Measurements from ENCODE around the gene SMG9.
"Not testable (repeated sequence)": the region's sequence is repeated elsewhere in the genome, so short reads cannot be mapped to it uniquely, and the experiment has no call there.

SMG9 gene

DNA sequence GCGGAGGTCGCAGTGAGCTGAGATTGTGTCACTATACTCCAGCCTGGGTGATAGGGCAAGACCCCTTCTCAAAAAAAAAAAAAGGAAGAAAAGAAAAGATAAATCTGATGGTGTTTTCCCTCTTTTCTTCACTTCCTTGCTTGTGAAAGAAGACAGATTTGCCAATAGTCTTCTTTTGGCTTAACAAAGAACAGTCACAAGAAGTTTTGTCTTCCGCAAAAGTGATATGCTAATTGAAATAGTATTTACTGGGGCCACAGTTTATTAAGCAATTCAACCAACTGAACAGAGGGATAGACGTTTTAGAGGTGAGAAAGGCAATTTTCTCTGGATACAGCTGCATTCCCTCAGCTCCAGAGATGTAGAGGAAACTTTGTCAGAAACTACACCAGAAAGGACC, 61.9 kb downstream of the SMG9 start:
- no peak for DNase-seq (ENCODE audit: low read depth in 2 of 2, low spot score in 1 of 2)

DNA sequence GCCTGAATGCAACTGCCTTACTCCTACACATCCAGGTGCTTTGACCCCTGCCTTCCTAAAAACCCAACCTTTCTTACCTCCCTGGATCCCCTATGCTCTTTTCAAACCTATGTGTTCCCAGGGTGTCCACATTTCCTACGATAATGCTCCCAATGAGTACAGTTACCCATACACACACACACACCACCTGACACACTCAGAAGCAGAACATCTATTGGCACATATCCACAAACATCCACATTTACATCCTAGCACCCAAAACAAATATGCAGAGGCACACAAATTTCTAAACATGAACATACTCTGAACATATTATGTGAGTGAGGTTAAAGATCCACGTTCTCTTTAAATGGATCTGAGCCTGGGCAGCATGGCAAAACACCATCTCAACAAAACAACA, 62.4 kb downstream of the SMG9 start:
- no peak for DNase-seq (ENCODE audit: low read depth in 2 of 2, low spot score in 1 of 2)

DNA sequence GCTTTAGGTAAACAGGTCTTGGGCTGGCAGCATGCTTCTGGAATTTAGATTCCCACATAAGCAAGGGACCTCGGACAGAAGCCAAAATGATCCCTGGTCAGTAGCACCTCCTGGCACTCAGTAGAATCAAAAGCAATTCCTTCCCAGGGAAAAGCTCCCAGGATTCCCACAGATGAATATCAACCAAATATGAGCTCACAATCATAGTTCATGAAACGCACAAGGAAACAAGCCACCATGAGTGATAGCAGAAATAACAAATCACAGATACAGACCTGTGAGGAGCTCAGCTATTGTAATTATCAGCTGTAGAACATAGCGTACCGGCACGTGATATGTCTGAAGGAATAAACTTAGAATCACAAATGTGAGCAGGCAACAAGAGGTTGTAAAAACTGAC, 63.0 kb downstream of the SMG9 start:
- DNase-seq (ENCODE audit: low read depth in 2 of 2, low spot score in 1 of 2): no peak

GRCh38 chr19:43690890-43691289, 63.9 kb downstream of the SMG9 start:
- no peak for DNase-seq (ENCODE audit: low read depth in 2 of 2, low spot score in 1 of 2)

DNA sequence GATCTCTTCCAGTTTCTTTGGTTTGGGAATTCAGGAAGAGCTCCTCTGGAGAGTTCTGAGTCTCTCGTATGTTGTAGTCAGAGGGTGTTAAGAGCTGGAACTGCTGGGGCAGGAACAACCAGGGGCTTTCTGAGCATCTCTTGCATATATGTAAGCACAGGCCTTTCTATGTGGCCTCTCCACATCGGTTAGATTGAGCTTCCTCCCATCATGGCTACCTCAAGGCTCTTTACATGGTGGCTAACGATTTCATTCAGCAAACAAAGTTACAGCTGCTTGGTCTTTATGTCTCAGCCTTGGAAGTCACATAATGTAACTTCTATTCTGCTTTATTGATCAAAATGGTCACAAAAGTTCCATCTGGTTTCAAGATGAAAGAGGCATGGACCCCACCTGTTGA, 64.3 kb downstream of the SMG9 start:
- no peak for DNase-seq (ENCODE audit: low read depth in 2 of 2, low spot score in 1 of 2)

DNA sequence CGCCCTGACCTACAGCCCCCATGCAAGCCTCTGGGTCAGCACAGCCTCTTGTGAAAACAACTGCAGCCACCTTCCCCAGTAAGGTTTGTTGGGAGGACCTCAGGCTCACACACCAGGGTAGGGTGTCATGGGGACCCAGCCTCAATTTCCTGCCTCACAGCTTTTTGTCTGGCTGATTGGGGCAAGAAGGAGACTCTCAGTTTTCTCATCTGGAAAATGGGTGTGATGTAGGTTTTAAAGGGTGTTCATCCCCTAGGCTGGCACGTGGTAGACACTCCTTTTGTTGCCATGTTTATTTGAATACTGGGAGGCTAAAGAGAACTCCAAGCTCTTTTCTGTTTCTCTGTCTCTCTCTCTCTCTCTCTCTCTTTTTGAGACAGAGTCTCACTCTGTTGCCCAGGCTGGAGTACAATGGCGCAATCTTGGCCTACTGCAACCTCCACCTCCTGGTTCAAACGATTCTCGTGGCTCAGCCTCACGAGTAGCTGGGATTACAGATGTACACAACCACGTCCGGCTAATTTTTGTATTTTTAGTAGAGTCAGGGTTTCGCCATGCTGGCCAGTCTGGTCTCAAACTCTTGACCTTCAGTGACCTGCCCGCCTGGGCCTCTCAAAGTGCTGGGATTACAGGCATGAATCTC, 66.6 kb downstream of the SMG9 start:
- no peak for DNase-seq (ENCODE audit: low read depth in 2 of 2, low spot score in 1 of 2)

- no peak for DNase-seq (ENCODE audit: low read depth in 2 of 2, low spot score in 1 of 2)
Measured at GRCh38 chr19:43687660-43687997, 67.1 kb downstream of the SMG9 start.

GRCh38 chr19:43684326-43684725, 70.4 kb downstream of the SMG9 start:
- no peak for DNase-seq (ENCODE audit: low read depth in 2 of 2, low spot score in 1 of 2)

DNA sequence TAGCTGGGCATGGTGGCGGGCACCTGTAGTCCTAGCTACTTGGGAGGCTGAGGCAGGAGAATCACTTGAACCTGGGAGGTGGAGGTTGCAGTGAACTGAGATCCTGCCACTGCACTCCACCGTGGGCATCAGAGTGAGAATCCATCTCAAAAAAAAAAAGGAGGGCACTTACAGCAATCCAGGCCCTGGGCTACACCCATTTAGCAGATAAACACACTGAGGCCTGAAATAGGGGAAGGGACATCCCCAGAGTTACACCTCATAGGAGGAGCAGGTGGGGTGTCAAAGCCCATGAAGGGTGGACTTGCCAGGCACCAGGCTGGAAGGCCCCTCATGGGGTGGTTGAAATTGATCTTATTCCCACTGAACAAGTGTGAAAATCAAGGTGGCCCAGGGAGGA, 70.9 kb downstream of the SMG9 start:
- no peak for DNase-seq (ENCODE audit: low read depth in 2 of 2, low spot score in 1 of 2)

DNA sequence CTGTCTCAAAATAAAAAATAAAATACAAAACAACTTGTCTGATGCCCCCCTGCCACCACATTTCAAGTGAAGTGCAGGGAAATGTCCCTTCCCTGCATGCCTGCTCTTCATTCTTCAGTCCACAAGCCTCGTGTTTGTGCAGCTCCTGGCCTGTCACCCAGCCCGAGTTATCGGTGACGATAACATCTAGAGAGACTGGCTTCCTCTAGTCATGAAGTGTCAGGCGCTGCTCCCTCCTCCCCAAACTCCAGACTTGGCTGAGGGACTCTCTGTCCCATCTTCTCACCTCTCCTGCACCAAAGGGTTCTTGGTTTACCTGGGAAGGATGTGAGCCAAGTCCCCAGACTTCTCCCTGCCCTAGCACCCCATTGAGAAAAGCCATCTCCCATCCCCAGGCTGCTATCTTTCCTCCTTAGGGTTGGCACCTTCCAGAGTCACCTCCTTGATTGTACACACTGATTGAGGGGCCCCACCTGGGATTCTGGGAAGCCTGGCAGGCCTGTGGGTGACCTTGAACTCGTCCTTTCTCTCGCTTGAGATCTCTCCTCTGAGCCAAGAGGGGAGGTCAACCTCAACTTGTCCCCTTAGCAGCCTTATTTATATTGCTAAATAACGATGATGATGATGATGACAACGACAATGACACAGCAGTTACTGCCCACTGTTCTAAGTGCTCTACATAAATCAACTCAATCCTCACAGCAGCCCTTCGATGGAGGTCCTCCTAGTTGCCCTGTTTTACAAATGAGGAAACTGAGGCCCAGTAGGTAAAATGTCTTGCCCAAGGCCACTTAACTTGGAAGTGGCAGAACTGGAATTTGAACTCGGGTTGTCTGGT, 71.7 kb downstream of the SMG9 start:
- DNase-seq (ENCODE audit: low read depth in 2 of 2, low spot score in 1 of 2): no peak

DNA sequence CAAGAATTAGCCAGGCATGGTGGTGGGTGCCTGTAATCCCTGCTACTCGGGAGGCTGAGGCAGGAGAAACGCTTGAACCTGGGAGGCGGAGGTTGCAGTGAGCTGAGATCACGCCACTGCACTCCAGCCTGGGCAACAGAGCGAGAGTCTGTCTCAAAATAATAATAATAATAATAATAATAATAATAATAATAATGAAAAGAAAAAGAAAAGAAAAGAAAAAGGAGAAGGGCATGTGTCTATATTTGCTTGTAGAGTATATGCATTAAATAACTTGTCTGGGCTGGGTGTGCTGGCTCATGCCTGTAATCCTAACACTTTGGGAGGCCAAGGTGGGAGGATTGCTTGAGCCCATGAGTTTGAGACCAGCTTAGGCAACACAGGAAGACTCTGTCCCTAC, 72.5 kb downstream of the SMG9 start:
- not testable (repeated sequence) for DNase-seq (ENCODE audit: low read depth in 2 of 2, low spot score in 1 of 2)

- no peak for DNase-seq (ENCODE audit: low read depth in 2 of 2, low spot score in 1 of 2)
Measured at GRCh38 chr19:43681821-43682220, 72.9 kb downstream of the SMG9 start.

DNA sequence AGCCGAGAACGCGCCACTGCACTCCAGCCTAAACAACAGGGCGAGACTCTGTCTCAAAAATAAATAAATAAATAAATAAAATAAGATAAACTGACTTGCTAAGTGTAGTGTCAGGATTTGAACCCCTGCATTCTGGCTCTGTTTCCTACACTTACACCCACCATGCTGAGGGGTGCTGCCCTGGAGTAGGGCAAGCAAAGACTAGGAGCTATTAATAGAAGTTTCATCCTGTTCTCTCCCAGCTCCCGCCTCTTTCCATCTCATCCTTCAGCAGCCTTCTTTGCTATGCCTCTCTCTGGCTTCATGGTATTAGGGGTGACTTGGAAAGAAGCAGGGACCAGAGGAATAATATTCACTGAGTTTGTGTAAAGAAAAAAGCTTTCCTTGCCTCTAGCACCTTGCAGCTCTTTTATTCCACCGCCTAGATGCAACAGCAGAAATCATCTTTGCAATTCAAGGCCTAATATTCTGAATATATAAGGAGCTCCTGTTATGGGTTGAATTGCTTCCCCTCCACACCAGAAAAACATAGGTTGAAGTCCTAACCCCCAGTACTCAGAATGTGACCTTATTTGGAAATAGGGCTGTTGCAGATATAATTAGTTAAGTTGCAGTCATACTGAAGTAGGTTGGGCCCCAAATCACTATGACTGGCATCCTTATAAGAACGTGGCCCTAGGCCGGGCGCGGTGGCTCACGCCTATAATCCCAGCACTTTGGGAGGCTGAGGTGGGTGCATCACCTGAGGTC, 76.1 kb downstream of the SMG9 start:
- no peak for DNase-seq (ENCODE audit: low read depth in 2 of 2, low spot score in 1 of 2)

Measured in stimulated activated CD8-positive, alpha-beta memory T cell treated with anti-CD3 and anti-CD28 coated beads, Interleukin-4, amount 100 ng/mL, for 1 hour (primary cell).